Stimulated activated memory B cell treated with anti-CD40 and anti-IgM and Interleukin-4, amounts not matched to agents 10 μg/mL and 1 μg/mL and 100 μg/mL, for 72 hours (primary cell): ENCODE measurements around the gene NOP53.
"Not testable (repeated sequence)": the region's sequence is repeated elsewhere in the genome, so short reads cannot be mapped to it uniquely, and the experiment has no call there.

Source experiments
- ATAC-seq: fragments of 150-1000 bp; cut with Tn5 transposase; 2 replicates; pipeline ENCODE4 v1.10.0; 2021
- H3K27ac Mint-ChIP-seq: one replicate; pipeline ENCODE4 v1.8.0; 2022; ENCODE audit warnings: mild to moderate bottlenecking, mixed read lengths
- H3K27me3 Mint-ChIP-seq: one replicate; pipeline ENCODE4 v1.8.0; 2022; ENCODE audit warnings: mixed read lengths
- H3K36me3 Mint-ChIP-seq: one replicate; pipeline ENCODE4 v1.8.0; 2022; ENCODE audit warnings: mixed read lengths
- H3K4me1 Mint-ChIP-seq: one replicate; pipeline ENCODE4 v1.8.0; 2022; ENCODE audit warnings: mixed read lengths
- H3K4me3 Mint-ChIP-seq: one replicate; pipeline ENCODE4 v1.8.0; 2022; ENCODE audit warnings: mild to moderate bottlenecking, moderate library complexity, mixed read lengths
- H3K9me3 Mint-ChIP-seq: one replicate; pipeline ENCODE4 v1.8.0; 2022; ENCODE audit warnings: mixed read lengths

NOP53 gene

GRCh38 chr19:47797996-47798903, 52.9 kb downstream of the NOP53 start:
- Mint-ChIP-seq H3K27me3 (peaks cover 32% of the 10 kb centered on the region), H3K36me3 (no peaks in the 10 kb centered on the region), H3K4me3 (no peak overlapping the region), H3K9me3 (peaks cover 5% of the 10 kb centered on the region), H3K4me1 (no peaks in the 10 kb centered on the region), H3K27ac (no peak overlapping the region)
- ATAC-seq: no peak

- Mint-ChIP-seq H3K36me3 (no peaks in the 10 kb centered on the region), H3K9me3 (peaks cover 5% of the 10 kb centered on the region), H3K27ac (no peak overlapping the region), H3K4me1 (no peaks in the 10 kb centered on the region), H3K27me3 (peaks cover 32% of the 10 kb centered on the region), H3K4me3 (no peak overlapping the region)
- no peak for ATAC-seq
These were observed 53.5 kb downstream of the NOP53 start for GRCh38 chr19:47798904-47799266.

GRCh38 chr19:47801270-47801669, 55.9 kb downstream of the NOP53 start:
- H3K36me3 Mint-ChIP-seq: no peaks in the 10 kb centered on the region

GRCh38 chr19:47802521-47803043, 57.2 kb downstream of the NOP53 start:
- Mint-ChIP-seq H3K27me3 (peaks cover 18% of the 10 kb centered on the region), H3K4me1 (no peaks in the 10 kb centered on the region), H3K27ac (no peak overlapping the region), H3K4me3 (no peak overlapping the region), H3K36me3 (no peaks in the 10 kb centered on the region), H3K9me3 (peaks cover 5% of the 10 kb centered on the region)
- no peak for ATAC-seq

More at GRCh38 chr19:47801270-47801669, 55.9 kb downstream of the NOP53 start:
- H3K9me3 Mint-ChIP-seq: peaks cover 5% of the 10 kb centered on the region
- H3K4me1 Mint-ChIP-seq: no peaks in the 10 kb centered on the region
- H3K27ac Mint-ChIP-seq: no peak overlapping the region
- H3K27me3 Mint-ChIP-seq: peaks cover 22% of the 10 kb centered on the region
- ATAC-seq: no peak
- no peak overlapping the region for H3K4me3 Mint-ChIP-seq

GRCh38 chr19:47803148-47803547, 57.8 kb downstream of the NOP53 start:
- not testable (repeated sequence) for H3K4me1 Mint-ChIP-seq, H3K4me3 Mint-ChIP-seq, H3K36me3 Mint-ChIP-seq, H3K9me3 Mint-ChIP-seq, H3K27ac Mint-ChIP-seq
- peaks cover 12% of the 10 kb centered on the region for H3K27me3 Mint-ChIP-seq
- ATAC-seq: peak; percentile 43

GRCh38 chr19:47803671-47804070, 58.3 kb downstream of the NOP53 start:
- not testable (repeated sequence) for ATAC-seq, H3K27ac Mint-ChIP-seq, H3K4me3 Mint-ChIP-seq, H3K9me3 Mint-ChIP-seq, H3K27me3 Mint-ChIP-seq, H3K36me3 Mint-ChIP-seq, H3K4me1 Mint-ChIP-seq

- not testable (repeated sequence) for ATAC-seq, H3K27ac Mint-ChIP-seq, H3K4me3 Mint-ChIP-seq, H3K36me3 Mint-ChIP-seq, H3K27me3 Mint-ChIP-seq, H3K9me3 Mint-ChIP-seq, H3K4me1 Mint-ChIP-seq
These were observed 59.1 kb downstream of the NOP53 start, which contains the start of gene TPRX1 for GRCh38 chr19:47804451-47804850. TPRX1 (minus strand) TSS chr19:47804551; CDS start chr19:47804539, 12 bp downstream.

- Mint-ChIP-seq H3K4me1 (no peaks in the 10 kb centered on the region), H3K27me3 (peaks cover 11% of the 10 kb centered on the region), H3K4me3 (no peak overlapping the region), H3K9me3 (peaks cover 5% of the 10 kb centered on the region), H3K27ac (no peak overlapping the region), H3K36me3 (no peaks in the 10 kb centered on the region)
- ATAC-seq: no peak
These were observed 60.0 kb downstream of the NOP53 start for GRCh38 chr19:47805313-47805712.

GRCh38 chr19:47806435-47806834, 61.1 kb downstream of the NOP53 start:
- no peaks in the 10 kb centered on the region for H3K4me1 Mint-ChIP-seq

More at GRCh38 chr19:47806435-47806834, 61.1 kb downstream of the NOP53 start:
- ATAC-seq: no peak
- no peaks in the 10 kb centered on the region for H3K36me3 Mint-ChIP-seq
- no peak overlapping the region for H3K4me3 Mint-ChIP-seq
- H3K27ac Mint-ChIP-seq: no peak overlapping the region
- H3K9me3 Mint-ChIP-seq: peaks cover 3% of the 10 kb centered on the region
- peaks cover 18% of the 10 kb centered on the region for H3K27me3 Mint-ChIP-seq
